Measurements from ENCODE around the gene NRCAM.

The NRCAM gene

GRCh38 chr7:108112683-108113082, 343.6 kb downstream of the NRCAM start:
- H3K4me3 ChIP-seq (ENCODE audit: low read depth in 1 of 2, low read length in 1 of 2): no peak overlapping the region
- no peaks in the 10 kb centered on the region for H3K4me1 ChIP-seq (ENCODE audit: control insufficient read depth in 1 of 2, insufficient read depth in 1 of 2, low read depth in 1 of 2, low read length in 1 of 2)
- TF ChIP-seq CTCF (IDR thresholded peaks at IDR 0.05): no peak
- H3K36me3 ChIP-seq: no peaks in the 10 kb centered on the region
- no peaks in the 10 kb centered on the region for H3K27me3 ChIP-seq
- no peaks in the 10 kb centered on the region for H3K9me3 ChIP-seq
- H3K27ac ChIP-seq: no peak overlapping the region

GRCh38 chr7:108109221-108109908, 346.9 kb downstream of the NRCAM start:
- Histone ChIP-seq H3K36me3 (no peaks in the 10 kb centered on the region), H3K4me1 (ENCODE audit: control insufficient read depth in 1 of 2, insufficient read depth in 1 of 2, low read depth in 1 of 2, low read length in 1 of 2) (no peaks in the 10 kb centered on the region), H3K4me3 (ENCODE audit: low read depth in 1 of 2, low read length in 1 of 2) (no peak overlapping the region), H3K27me3 (no peaks in the 10 kb centered on the region), H3K9me3 (no peaks in the 10 kb centered on the region), H3K27ac (no peak overlapping the region)
- no peak for TF ChIP-seq CTCF (IDR thresholded peaks at IDR 0.05)

GRCh38 chr7:108108131-108108530, 348.1 kb downstream of the NRCAM start:
- TF ChIP-seq CTCF (IDR thresholded peaks at IDR 0.05): no peak
- no peaks in the 10 kb centered on the region for H3K4me1 ChIP-seq (ENCODE audit: control insufficient read depth in 1 of 2, insufficient read depth in 1 of 2, low read depth in 1 of 2, low read length in 1 of 2)
- H3K27me3 ChIP-seq: no peaks in the 10 kb centered on the region
- H3K9me3 ChIP-seq: no peaks in the 10 kb centered on the region
- H3K4me3 ChIP-seq (ENCODE audit: low read depth in 1 of 2, low read length in 1 of 2): no peak overlapping the region
- H3K27ac ChIP-seq: no peak overlapping the region
- no peaks in the 10 kb centered on the region for H3K36me3 ChIP-seq

GRCh38 chr7:108104324-108104723, 351.9 kb downstream of the NRCAM start:
- Histone ChIP-seq H3K4me1 (ENCODE audit: control insufficient read depth in 1 of 2, insufficient read depth in 1 of 2, low read depth in 1 of 2, low read length in 1 of 2) (no peaks in the 10 kb centered on the region), H3K36me3 (no peaks in the 10 kb centered on the region), H3K27ac (no peak overlapping the region), H3K4me3 (ENCODE audit: low read depth in 1 of 2, low read length in 1 of 2) (no peak overlapping the region), H3K9me3 (no peaks in the 10 kb centered on the region), H3K27me3 (peaks cover 7% of the 10 kb centered on the region)
- no peak for TF ChIP-seq CTCF (IDR thresholded peaks at IDR 0.05)

GRCh38 chr7:108103558-108104298, 352.5 kb downstream of the NRCAM start:
- H3K27ac ChIP-seq: no peak overlapping the region
- peaks cover 13% of the 10 kb centered on the region for H3K27me3 ChIP-seq
- no peaks in the 10 kb centered on the region for H3K36me3 ChIP-seq
- no peak overlapping the region for H3K4me3 ChIP-seq (ENCODE audit: low read depth in 1 of 2, low read length in 1 of 2)
- H3K9me3 ChIP-seq: no peaks in the 10 kb centered on the region
- no peak for TF ChIP-seq CTCF (IDR thresholded peaks at IDR 0.05)
- H3K4me1 ChIP-seq (ENCODE audit: control insufficient read depth in 1 of 2, insufficient read depth in 1 of 2, low read depth in 1 of 2, low read length in 1 of 2): no peaks in the 10 kb centered on the region
